Measurements from ENCODE around the gene LAMA3. TPM values are rescaled to one million over a fixed set of nuclear protein-coding genes. Genes with fewer than 3 reads are reported as not detected.

The LAMA3 gene
- total RNA-seq, 2 donors from 2014 or later, result 9.3 to 21.1 TPM

- Histone ChIP-seq H3K4me1 (no peaks in the 10 kb centered on the region), H3K9me3 (no peaks in the 10 kb centered on the region), H3K27me3 (no peaks in the 10 kb centered on the region), H3K27ac (no peak overlapping the region), H3K4me3 (no peak overlapping the region), H3K36me3 (replicated peaks in 1 of 2; ENCODE audit: insufficient read depth in 1 of 2, low read depth in 2 of 2) (no peaks in the 10 kb centered on the region)
- no peak for TF ChIP-seq CTCF (IDR thresholded peaks at IDR 0.05)
- no peak for TF ChIP-seq POLR2A (IDR thresholded peaks at IDR 0.05)
- WGBS, 2 donors, result 85 to 90% methylated on average over 4 to 5 of the region's 5 CpGs
- intact Hi-C loops (cut with DNase I), result no loop called here
- DNase-seq (no peak), ATAC-seq (no peak)
These were observed 262.0 kb downstream of the LAMA3 start for GRCh38 chr18:23951206-23951605.

- ATAC-seq, result no peak
- Histone ChIP-seq H3K4me3 (no peak overlapping the region), H3K27ac (no peak overlapping the region), H3K9me3 (no peaks in the 10 kb centered on the region), H3K27me3 (no peaks in the 10 kb centered on the region), H3K4me1 (no peaks in the 10 kb centered on the region), H3K36me3 (replicated peaks in 1 of 2; ENCODE audit: insufficient read depth in 1 of 2, low read depth in 2 of 2) (no peaks in the 10 kb centered on the region)
- intact Hi-C loops (cut with DNase I), result no loop called here
- no peak for TF ChIP-seq CTCF (IDR thresholded peaks at IDR 0.05)
- TF ChIP-seq POLR2A (IDR thresholded peaks at IDR 0.05), result no peak
- 94 to 100% methylated on average over 2 of the region's 2 CpGs for WGBS, 2 donors
- DNase-seq, result no peak
These were observed 264.7 kb downstream of the LAMA3 start for GRCh38 chr18:23953984-23954383.

- ATAC-seq, result no peak
- H3K27me3 ChIP-seq, result no peaks in the 10 kb centered on the region
- no peak for DNase-seq
- TF ChIP-seq POLR2A (IDR thresholded peaks at IDR 0.05) (no peak), CTCF (IDR thresholded peaks at IDR 0.05) (no peak)
- H3K9me3 ChIP-seq, result no peaks in the 10 kb centered on the region
- no peaks in the 10 kb centered on the region for H3K36me3 ChIP-seq (replicated peaks in 1 of 2; ENCODE audit: insufficient read depth in 1 of 2, low read depth in 2 of 2)
- intact Hi-C loops (cut with DNase I), result no loop called here
- H3K4me1 ChIP-seq, result no peaks in the 10 kb centered on the region
- no peak overlapping the region for H3K4me3 ChIP-seq
- H3K27ac ChIP-seq, result no peak overlapping the region
- 83 to 89% methylated on average over 5 of the region's 5 CpGs for WGBS, 2 donors
These were observed 267.2 kb downstream of the LAMA3 start for GRCh38 chr18:23956483-23956882.

GRCh38 chr18:23958036-23958435, 268.8 kb downstream of the LAMA3 start:
- no peaks in the 10 kb centered on the region for H3K27me3 ChIP-seq
- no peaks in the 10 kb centered on the region for H3K4me1 ChIP-seq
- no peak overlapping the region for H3K27ac ChIP-seq
- no peak for TF ChIP-seq CTCF (IDR thresholded peaks at IDR 0.05)
- no peak for TF ChIP-seq POLR2A (IDR thresholded peaks at IDR 0.05)
- H3K9me3 ChIP-seq, result no peaks in the 10 kb centered on the region
- peak in 3 of 4 donors; percentile 22 to 39 (median 35) for DNase-seq
- WGBS, 2 donors, result 51 to 63% methylated on average over 3 to 9 of the region's 10 CpGs
- intact Hi-C loops (cut with DNase I), result no loop called here
- H3K36me3 ChIP-seq (replicated peaks in 1 of 2; ENCODE audit: insufficient read depth in 1 of 2, low read depth in 2 of 2), result no peaks in the 10 kb centered on the region
- no peak overlapping the region for H3K4me3 ChIP-seq
- no peak for ATAC-seq

GRCh38 chr18:23963443-23964165, 274.4 kb downstream of the LAMA3 start:
- Histone ChIP-seq H3K9me3 (no peaks in the 10 kb centered on the region), H3K36me3 (replicated peaks in 1 of 2; ENCODE audit: insufficient read depth in 1 of 2, low read depth in 2 of 2) (no peaks in the 10 kb centered on the region), H3K27me3 (no peaks in the 10 kb centered on the region), H3K4me3 (no peak overlapping the region), H3K4me1 (peaks cover 31% of the 10 kb centered on the region), H3K27ac (no peak overlapping the region)
- TF ChIP-seq CTCF (IDR thresholded peaks at IDR 0.05), result no peak
- no peak for TF ChIP-seq POLR2A (IDR thresholded peaks at IDR 0.05)
- WGBS, 2 donors, result 80 to 84% methylated on average over 3 of the region's 3 CpGs
- DNase-seq (no peak), ATAC-seq (no peak)
- intact Hi-C loops (cut with DNase I), result no loop called here
